GM19023 (cell line): ENCODE results near the gene TATDN2.
A peak's percentile ranks its signal among the peaks of the same experiment; 100 is the strongest.
"Not testable (repeated sequence)": the region's sequence is repeated elsewhere in the genome, so short reads cannot be mapped to it uniquely, and the experiment has no call there.

ENCODE experiments used
- ATAC-seq: cut with Tn5 transposase; IDR thresholded peaks from one replicate; pipeline ENCODE4 v1.9.1; 2021; ENCODE audit warnings: mild to moderate bottlenecking, moderate library complexity; ENCODE audit not compliant: unreplicated experiment

Gene TATDN2

GRCh38 chr3:10289787-10290355 lies 41.6 kb downstream of the TATDN2 start:
- ATAC-seq = no peak

- ATAC-seq = no peak
Observed at GRCh38 chr3:10290481-10291176, 42.4 kb downstream of the TATDN2 start.

- ATAC-seq = no peak
Observed at GRCh38 chr3:10291641-10292040, 43.4 kb downstream of the TATDN2 start.

- peak; percentile 76 for ATAC-seq
Observed at GRCh38 chr3:10292505-10293419, 44.5 kb downstream of the TATDN2 start, which contains the start of gene GHRL. Gene GHRL (minus strand): TSS chr3:10292947. CDS start chr3:10290180, 2,767 bp downstream.

GRCh38 chr3:10294030-10294586 lies 45.8 kb downstream of the TATDN2 start:
- ATAC-seq = no peak

GRCh38 chr3:10298064-10298463 lies 49.8 kb downstream of the TATDN2 start:
- not testable (repeated sequence) for ATAC-seq

- no peak for ATAC-seq
Observed at GRCh38 chr3:10299175-10299574, 50.9 kb downstream of the TATDN2 start.

- peak; percentile 65 for ATAC-seq
Observed at GRCh38 chr3:10299679-10300078, 51.4 kb downstream of the TATDN2 start.

GRCh38 chr3:10300087-10300486 lies 51.8 kb downstream of the TATDN2 start:
- ATAC-seq = no peak

- ATAC-seq = no peak
Observed at GRCh38 chr3:10303105-10303504, 54.8 kb downstream of the TATDN2 start.

- no peak for ATAC-seq
Observed at GRCh38 chr3:10303785-10304184, 55.5 kb downstream of the TATDN2 start.

GRCh38 chr3:10304905-10305304 lies 56.6 kb downstream of the TATDN2 start:
- no peak for ATAC-seq

GRCh38 chr3:10305331-10305902 lies 57.2 kb downstream of the TATDN2 start:
- no peak for ATAC-seq

GRCh38 chr3:10306156-10306555 lies 57.9 kb downstream of the TATDN2 start:
- no peak for ATAC-seq

- ATAC-seq = no peak
Observed at GRCh38 chr3:10308678-10309077, 60.4 kb downstream of the TATDN2 start.

- no peak for ATAC-seq
Observed at GRCh38 chr3:10309736-10310135, 61.5 kb downstream of the TATDN2 start.

- ATAC-seq = no peak
Observed at GRCh38 chr3:10310578-10310977, 62.3 kb downstream of the TATDN2 start.

GRCh38 chr3:10311710-10312109 lies 63.5 kb downstream of the TATDN2 start:
- no peak for ATAC-seq

GRCh38 chr3:10312391-10312790 lies 64.1 kb downstream of the TATDN2 start:
- ATAC-seq = no peak

- ATAC-seq = no peak
Observed at GRCh38 chr3:10312861-10313260, 64.6 kb downstream of the TATDN2 start.

GRCh38 chr3:10315101-10315500 lies 66.8 kb downstream of the TATDN2 start:
- no peak for ATAC-seq
